ENCODE measurements around the gene OR5H2.
"Not testable (repeated sequence)": the region's sequence is repeated elsewhere in the genome, so short reads cannot be mapped to it uniquely, and the experiment has no call there.

OR5H2 gene

DNA sequence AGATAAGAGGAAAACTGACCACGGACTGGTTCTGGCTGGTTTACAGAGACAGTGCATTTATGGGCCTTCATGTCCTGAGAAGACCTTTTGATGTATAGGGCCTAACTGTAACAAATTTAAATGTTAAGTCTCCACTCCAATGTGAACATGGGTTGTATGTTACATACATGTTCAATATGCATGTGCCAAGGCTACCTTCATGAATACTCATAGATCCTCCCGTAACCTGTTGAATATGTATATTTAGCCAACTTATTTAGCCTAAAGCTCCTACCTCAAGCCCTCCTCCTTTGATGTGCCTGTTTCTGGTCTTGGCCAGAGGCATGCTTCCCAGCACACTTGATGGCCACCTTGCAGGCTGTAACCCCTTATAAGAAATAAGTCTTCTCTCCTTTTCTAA, at the start of gene OR5H2:
Gene OR5H2 (plus strand): TSS at position 301 of the 400 bp plus-strand sequence. CDS start 398 bp downstream, outside the sequence.
- TF ChIP-seq, protein P1, sequence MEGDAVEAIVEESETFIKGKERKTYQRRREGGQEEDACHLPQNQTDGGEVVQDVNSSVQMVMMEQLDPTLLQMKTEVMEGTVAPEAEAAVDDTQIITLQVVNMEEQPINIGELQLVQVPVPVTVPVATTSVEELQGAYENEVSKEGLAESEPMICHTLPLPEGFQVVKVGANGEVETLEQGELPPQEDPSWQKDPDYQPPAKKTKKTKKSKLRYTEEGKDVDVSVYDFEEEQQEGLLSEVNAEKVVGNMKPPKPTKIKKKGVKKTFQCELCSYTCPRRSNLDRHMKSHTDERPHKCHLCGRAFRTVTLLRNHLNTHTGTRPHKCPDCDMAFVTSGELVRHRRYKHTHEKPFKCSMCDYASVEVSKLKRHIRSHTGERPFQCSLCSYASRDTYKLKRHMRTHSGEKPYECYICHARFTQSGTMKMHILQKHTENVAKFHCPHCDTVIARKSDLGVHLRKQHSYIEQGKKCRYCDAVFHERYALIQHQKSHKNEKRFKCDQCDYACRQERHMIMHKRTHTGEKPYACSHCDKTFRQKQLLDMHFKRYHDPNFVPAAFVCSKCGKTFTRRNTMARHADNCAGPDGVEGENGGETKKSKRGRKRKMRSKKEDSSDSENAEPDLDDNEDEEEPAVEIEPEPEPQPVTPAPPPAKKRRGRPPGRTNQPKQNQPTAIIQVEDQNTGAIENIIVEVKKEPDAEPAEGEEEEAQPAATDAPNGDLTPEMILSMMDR (IDR thresholded peaks at IDR 0.05; ENCODE audit: insufficient read depth, low read depth, low read length, missing control alignments): no peak
- H3K4me3 ChIP-seq (ENCODE audit: low read depth, low read length): no peak within 1 kb of the TSS
- DNase-seq (ENCODE audit: low read depth): no peak

DNA sequence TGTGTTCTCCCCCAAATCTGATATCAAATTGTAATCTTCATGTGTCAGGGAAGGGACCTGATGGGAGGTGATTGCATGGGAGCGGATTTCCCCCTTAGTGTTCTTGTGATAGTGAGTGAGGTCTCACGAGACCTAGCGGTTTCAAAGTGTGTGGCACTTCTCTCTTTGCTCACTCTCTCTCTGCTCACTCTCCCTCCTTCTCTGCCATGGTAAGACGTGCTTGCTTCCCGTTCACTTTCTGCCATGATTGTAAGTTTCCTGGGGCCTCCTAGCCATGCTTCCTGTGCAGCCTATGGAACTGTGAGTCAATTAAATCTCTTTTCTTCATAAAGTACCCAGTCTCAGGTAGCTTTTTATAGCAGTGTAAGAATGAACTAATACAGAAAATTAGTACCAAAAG, 48.8 kb upstream of the OR5H2 start:
- peak; percentile 59 for DNase-seq (ENCODE audit: low read depth)
- peak overlapping the region; percentile 4 for H3K4me3 ChIP-seq (ENCODE audit: low read depth, low read length)
- TF ChIP-seq, protein P1 (IDR thresholded peaks at IDR 0.05; ENCODE audit: insufficient read depth, low read depth, low read length, missing control alignments): no peak

DNA sequence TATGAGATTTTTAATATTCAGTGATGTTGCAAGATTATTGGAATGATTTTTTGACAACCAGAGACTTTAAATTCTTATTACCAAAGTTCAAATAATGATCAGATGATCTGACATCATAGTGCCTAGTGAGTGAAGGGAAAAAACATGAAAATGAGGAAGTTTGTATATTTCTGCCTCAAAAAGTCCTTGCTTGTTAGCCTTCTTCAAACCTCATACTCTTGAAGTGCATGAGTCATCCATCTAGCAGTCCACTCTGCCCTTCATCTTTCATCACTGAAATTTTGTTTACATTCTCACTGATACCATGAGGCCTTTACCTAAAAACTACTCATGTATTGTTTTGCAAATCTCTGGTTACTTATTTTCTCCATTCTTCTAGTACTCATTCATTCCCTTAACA, 42.2 kb upstream of the OR5H2 start:
- DNase-seq (ENCODE audit: low read depth): no peak
- H3K4me3 ChIP-seq (ENCODE audit: low read depth, low read length): no peak overlapping the region
- TF ChIP-seq, protein P1 (IDR thresholded peaks at IDR 0.05; ENCODE audit: insufficient read depth, low read depth, low read length, missing control alignments): no peak

DNA sequence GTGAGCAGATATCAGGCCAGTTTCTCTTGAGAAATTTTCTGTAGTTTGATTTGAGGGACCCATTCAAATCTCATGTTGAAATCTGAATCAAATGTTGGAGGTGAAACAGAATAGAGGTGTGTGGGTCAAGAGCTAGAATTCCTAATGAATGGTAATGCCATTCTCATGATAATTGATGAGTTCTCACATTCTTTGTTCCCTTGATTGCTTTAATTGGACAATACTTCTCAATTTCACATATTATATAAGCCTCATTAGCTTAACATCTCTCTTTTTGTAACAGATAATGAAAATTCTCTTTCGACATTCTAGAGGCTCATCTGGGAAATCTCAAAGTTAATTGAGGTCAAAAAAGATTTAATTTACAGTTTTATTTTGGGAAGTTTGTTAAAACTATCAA, 40.1 kb upstream of the OR5H2 start:
- no peak overlapping the region for H3K4me3 ChIP-seq (ENCODE audit: low read depth, low read length)
- no peak for DNase-seq (ENCODE audit: low read depth)
- TF ChIP-seq, protein P1 (IDR thresholded peaks at IDR 0.05; ENCODE audit: insufficient read depth, low read depth, low read length, missing control alignments): no peak

DNA sequence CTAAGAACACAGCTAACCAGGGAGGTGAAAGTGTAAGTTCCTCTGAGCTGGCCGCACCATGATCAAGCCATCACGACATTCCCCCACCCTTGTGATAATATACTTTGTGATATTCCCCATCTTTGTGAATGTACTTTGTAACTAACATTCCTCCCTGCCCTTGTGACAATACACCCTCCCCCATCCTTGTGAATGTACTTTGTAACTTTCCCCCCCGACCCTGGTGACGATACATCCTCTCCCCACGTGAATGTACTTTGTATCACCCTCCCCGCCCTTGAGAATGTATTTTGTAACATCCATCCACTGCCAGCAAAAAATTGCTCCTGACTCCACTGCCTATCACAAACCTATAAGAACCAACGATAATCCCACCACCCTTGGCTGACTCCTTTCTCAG, 38.5 kb upstream of the OR5H2 start:
- no peak overlapping the region for H3K4me3 ChIP-seq (ENCODE audit: low read depth, low read length)
- no peak for DNase-seq (ENCODE audit: low read depth)
- TF ChIP-seq, protein P1 (IDR thresholded peaks at IDR 0.05; ENCODE audit: insufficient read depth, low read depth, low read length, missing control alignments): no peak

DNA sequence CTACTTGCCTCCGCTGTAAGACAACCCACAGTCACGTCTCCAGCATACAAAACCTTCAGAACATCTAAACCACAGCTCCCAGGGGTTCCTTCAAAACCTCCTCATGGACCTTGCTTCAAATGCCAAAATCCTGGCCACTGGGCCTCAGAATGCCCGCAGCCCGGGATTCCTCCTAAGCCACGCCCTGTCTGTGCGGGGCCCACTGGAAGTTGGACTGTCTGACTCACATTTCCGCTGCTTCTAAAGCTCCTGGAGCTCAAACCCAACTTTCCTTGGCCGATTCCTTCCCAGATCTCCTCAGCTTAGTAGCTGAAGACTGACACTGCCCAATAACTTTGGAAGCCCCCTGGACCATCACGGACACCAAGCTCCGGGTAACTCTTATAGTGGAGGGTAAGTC, 36.2 kb upstream of the OR5H2 start:
- TF ChIP-seq, protein P1 (IDR thresholded peaks at IDR 0.05; ENCODE audit: insufficient read depth, low read depth, low read length, missing control alignments): no peak
- H3K4me3 ChIP-seq (ENCODE audit: low read depth, low read length): no peak overlapping the region
- DNase-seq (ENCODE audit: low read depth): no peak

DNA sequence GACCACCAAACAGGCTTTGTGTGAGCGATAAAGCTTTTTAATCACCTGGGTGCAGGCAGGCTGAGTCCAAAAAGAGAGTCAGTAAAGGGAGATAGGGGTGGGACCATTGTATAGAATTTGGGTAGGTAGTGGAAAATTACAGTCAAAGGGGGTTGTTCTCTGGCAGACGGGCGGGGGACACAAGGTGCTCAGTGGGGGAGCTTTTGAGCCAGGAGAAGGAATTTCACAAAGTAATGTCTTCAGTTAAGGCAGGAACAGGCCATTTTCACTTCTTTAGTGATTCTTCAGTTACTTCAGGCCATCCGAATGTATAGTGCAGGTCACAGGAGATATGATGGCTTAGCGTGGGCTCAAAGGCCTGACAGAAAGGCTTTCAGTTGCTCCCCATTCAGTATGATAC, 26.3 kb upstream of the OR5H2 start:
- H3K4me3 ChIP-seq (ENCODE audit: low read depth, low read length); DNase-seq (ENCODE audit: low read depth): not testable (repeated sequence)
